ENCODE data around the gene CEMIP2.

DNA sequence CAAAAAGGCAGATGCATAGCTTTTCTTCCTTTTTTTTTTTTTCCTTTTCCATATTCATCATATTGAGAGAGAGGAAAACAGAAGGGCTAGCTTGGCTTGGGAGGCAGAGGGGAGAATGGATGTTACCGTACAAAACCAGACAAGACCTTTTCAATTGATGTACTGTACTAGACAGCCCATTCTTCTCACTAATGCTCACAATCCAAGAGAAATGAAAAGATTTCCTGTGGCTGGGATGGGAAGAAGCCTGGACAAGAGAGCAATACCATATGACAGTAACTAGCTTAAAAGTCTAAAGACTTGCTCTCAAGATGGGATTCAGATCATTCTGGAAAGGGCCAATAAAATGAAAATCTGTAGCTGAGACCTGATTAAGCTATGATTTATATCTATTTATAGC is 3.4 kb downstream of the CEMIP2 start:
- TF ChIP-seq EP300 (IDR thresholded peaks at IDR 0.05) = no peak
- TF ChIP-seq, protein P1, sequence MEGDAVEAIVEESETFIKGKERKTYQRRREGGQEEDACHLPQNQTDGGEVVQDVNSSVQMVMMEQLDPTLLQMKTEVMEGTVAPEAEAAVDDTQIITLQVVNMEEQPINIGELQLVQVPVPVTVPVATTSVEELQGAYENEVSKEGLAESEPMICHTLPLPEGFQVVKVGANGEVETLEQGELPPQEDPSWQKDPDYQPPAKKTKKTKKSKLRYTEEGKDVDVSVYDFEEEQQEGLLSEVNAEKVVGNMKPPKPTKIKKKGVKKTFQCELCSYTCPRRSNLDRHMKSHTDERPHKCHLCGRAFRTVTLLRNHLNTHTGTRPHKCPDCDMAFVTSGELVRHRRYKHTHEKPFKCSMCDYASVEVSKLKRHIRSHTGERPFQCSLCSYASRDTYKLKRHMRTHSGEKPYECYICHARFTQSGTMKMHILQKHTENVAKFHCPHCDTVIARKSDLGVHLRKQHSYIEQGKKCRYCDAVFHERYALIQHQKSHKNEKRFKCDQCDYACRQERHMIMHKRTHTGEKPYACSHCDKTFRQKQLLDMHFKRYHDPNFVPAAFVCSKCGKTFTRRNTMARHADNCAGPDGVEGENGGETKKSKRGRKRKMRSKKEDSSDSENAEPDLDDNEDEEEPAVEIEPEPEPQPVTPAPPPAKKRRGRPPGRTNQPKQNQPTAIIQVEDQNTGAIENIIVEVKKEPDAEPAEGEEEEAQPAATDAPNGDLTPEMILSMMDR (IDR thresholded peaks at IDR 0.05) = no peak
